Activated naive CD4-positive, alpha-beta T cell (primary cell): ENCODE measurements around the gene RBM47.
"Not testable (repeated sequence)": the region's sequence is repeated elsewhere in the genome, so short reads cannot be mapped to it uniquely, and the experiment has no call there.

Experiments
- DNase-seq, 4 experiments: peaks; one replicate each; lab custom pipeline; 2025; lab: John Stamatoyannopoulos, UW

RBM47 gene

GRCh38 chr4:40629401-40630334 lies at the start of gene RBM47:
TSS of gene RBM47 (minus strand) at chr4:40629864. CDS start at chr4:40438893, 190,971 bp downstream.
- peak in 2 of 4 experiments; percentile 21 to 27 for DNase-seq

- no peak for DNase-seq
Observed at GRCh38 chr4:40678421-40678820, 48.8 kb upstream of the RBM47 start.

GRCh38 chr4:40675166-40675565 lies 45.5 kb upstream of the RBM47 start:
- no peak for DNase-seq

DNA sequence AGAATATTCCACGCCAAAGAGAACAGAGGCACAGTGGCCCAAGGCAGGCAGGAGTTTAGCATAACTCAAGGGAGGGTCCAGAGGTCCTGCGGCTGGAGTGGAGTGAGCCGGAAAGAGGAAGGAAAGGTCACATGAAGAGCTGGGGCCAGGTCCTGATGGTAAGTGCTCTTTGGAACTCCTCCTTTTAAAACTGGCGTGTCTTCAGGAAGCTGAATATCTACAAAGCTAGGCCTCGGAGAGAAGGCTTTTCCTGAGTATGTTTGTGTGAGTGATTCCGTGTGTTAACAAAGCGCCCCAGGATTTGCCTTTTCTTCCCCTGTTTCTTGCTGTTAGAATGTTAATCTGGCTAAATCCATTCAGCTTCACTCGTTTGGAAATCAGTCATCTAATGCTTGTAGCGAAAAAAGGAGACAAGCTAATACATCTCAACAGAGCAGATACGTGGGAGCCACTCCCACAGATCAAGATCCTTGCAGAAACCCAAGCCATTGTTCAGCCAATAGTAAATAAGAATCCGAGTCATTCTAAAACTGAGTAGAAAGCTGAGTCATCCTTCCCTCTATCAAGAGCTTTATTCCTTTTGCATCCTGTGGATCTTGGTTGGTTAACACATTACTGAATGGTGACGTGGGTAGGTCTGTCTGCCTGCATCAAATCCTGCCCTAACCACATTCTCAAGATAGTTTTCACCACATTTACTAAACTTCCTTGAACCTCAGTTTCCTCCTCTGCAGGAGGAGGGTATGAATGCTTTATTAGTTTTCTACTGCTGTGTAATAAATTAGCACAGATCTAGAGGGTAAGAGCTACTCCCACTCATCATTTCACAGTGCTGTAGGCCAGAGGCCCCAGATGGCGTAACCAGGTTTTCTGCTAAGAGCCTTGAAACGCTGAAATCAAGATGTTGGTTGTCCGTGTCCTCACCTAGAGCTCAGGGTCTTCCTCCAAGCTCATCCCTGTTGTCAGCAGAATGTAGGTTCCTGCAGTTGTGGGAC lies 43.2 kb upstream of the RBM47 start:
- no peak for DNase-seq

- DNase-seq = no peak
Observed at GRCh38 chr4:40669504-40669903, 39.8 kb upstream of the RBM47 start.

GRCh38 chr4:40665842-40666241 lies 36.2 kb upstream of the RBM47 start:
- DNase-seq = no peak

DNA sequence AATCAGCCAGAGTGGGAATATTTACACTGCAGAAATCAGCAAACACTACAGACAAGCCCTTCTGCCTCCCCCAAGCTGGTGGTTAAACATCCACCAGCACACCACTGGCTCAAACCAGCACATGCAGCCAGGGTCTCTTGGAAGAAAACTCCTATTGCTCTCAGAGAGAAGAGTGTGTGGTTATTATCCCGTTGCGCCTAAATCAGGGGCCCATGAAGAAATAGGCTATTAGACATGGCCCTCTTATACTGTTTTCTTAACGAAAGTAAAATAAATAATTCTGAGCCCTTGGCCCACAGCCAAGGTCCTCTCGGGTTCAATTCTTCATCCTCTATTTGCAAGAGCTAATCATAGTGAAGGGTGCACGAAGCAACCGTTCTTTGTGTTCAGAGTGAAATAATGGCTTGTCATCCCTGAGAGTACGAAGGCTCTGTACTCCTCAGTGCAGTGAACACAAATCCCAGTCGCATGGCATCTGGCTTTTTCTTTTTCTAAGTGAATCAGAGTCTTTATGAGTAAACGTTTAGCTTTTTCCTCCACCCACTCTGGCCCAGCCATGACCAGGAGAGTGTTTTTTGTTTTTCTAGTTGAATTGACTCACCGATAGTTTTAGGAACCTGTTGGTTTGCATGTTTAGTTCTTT lies 33.4 kb upstream of the RBM47 start:
- no peak for DNase-seq

DNA sequence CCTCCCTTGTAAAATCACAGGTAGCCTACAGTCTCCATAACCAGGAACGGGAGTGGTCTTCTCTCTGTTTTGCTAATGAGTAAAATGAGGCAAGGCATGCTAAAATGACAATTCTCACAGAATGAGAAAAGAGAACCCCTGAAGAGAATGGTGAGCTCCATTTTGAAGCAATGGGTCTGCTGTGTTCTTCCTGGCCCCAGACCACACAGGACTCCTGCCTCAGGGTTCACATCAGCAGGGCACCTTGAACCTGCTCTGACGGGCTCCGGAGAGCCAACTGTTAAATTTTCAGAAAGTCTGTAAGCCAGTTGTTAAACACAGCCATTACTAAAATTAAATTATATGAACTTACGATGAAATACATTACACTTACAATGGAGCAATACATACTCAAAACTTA lies 32.1 kb upstream of the RBM47 start:
- no peak for DNase-seq

DNA sequence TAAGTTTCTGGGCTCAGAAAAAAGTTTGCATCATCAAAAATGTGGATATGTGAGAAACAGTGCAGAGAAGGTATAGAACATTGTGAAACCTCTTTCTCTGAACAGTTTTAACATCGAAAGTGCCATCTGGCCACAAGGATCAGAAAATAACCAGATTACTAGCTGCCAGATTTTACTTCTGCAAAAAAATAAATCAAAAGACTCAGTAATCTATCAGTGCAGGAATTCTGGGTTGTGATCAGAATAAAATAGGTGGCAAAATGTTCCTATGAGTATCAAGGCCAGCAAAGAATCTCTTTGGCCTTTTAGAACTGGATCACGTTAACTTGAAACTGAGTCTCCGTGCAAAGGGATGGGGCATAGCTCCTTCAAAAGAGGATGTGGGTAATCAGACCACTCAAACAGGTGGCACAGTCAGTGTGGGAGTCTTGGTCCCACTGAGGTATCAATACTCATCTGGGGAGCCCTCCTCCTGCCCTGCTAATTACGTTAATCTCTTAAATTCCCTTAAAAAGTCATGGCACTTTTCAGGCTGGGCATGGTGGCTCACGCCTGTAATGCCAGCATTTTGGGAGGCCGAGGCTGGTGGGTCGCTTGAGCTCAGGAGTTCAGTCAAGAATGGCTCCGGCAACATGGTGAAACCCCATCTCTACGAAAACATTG lies 26.7 kb upstream of the RBM47 start:
- DNase-seq = no peak

DNA sequence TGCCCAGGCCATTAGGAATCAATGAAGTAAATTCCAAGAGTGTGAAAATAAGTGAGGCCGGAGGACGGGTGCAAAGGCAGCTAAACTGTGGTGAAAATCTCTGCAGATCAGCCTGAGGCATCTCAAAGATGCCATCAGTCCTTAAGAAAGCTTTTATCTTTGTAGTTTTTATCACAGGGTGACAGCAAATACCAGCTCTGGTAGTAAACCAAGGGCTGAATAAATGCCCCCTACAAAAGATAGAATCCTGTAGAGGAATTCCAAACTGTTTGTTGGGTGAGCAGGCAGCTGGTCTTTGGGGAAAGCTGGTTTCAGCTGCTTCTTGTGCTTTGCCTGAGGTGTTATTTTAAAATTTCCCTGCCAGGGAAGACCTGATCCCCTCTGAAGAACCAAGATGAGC lies 21.6 kb upstream of the RBM47 start:
- no peak for DNase-seq

GRCh38 chr4:40649321-40649720 lies 19.7 kb upstream of the RBM47 start:
- no peak for DNase-seq

GRCh38 chr4:40648742-40649281 lies 19.1 kb upstream of the RBM47 start:
- no peak for DNase-seq

GRCh38 chr4:40648131-40648530 lies 18.5 kb upstream of the RBM47 start:
- no peak for DNase-seq

DNA sequence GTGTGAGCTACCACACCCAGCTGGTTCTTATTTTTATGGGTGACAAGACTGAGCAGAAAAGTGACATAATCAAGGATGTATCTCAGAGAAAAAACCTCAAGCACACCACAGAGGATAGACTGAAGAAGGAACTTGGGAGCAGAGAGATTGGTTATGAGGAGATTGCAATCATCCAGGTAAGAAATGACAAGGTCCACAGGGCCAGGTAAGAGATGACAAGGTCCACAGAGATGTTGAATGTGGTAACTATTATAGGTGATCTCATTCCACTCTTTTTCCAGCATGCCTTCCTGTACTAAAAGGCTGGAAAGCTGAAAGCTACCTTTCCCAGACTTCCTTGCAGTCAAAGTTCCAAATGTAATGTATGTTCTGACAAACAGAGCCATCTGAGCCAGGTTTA lies 15.9 kb upstream of the RBM47 start:
- no peak for DNase-seq

GRCh38 chr4:40632080-40632479 lies 2.4 kb upstream of the RBM47 start:
- DNase-seq = no peak

DNA sequence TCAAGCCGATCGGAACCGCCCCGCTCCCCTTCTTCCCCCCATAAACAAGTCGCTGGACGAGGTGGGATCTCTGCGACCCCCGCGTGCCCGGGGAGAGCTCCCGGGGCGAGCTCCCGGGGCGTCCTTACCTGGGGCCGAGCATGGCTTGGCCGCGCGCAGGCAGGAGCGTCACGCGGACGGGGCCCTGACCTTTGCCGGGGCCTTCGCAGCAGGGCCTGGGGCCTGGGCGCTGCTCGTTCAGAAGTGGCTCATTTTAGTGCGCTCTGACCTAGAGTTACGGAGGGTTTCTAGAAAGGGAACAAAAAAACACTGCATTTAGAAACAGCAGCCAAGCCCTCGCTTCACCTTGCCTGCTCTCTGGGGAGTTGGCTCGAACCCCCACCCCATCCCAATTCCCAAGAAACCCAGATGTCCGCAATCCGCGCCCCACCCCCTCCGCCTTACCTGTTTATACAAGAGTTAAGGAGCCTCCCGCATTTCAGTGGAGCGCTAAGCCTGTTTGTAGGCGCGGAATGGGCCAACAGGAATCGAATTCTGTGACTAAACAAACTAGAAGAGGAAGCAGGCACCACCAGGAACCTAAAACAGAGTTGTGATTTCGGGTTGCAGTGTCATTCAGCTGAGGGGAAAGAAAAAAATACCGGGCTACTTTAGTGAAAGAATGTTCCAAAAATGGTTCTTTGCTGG lies 814 bp upstream of the RBM47 start:
- no peak for DNase-seq

DNA sequence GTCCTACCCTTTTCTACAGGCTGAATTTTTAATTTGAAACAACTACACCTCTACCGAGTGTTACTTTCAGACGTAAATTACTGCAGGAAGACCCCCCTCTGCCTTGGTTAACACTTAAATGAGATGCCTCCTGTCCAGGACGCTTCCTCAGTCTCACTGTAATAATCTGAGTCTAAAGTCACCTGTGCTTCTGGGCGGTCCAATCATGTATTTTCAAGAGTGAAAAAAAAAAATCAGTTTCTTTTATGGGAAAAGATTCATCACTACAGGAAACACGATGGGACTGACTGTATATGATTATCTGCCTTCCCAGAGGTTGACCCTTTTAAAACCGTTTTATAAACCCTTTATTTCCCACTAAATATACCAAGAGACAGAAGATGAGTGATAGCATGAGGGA lies 776 bp downstream of the RBM47 start:
- DNase-seq = no peak

DNA sequence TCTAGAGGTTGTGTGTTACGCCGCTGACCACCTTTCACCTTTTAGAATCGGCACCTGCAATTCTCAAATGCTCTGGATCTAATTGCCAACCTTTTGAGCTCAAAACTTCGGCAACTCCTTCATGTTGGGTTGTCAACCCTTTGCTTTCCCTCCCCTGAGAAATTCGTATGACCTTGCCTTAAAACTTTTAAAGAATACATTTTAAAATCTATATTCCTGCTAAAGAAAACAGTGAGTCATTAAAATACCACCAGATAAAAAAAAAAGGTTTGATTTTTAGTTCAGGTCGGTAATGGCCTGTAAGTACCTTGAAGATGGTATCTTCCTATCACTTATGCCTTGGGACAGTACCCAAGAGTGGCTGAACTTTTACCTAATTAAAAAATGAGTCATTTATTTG lies 1.3 kb downstream of the RBM47 start:
- not testable (repeated sequence) for DNase-seq

GRCh38 chr4:40627540-40627939 lies 2.1 kb downstream of the RBM47 start:
- no peak for DNase-seq

- DNase-seq = no peak
Observed at GRCh38 chr4:40626183-40626990, 3.3 kb downstream of the RBM47 start.
